ENCODE results near the gene FRAT2.
"Not testable (repeated sequence)": the region's sequence is repeated elsewhere in the genome, so short reads cannot be mapped to it uniquely, and the experiment has no call there.

The FRAT2 gene

GRCh38 chr10:97290576-97291356 lies 43.8 kb downstream of the FRAT2 start:
- not testable (repeated sequence) for DNase-seq

DNA sequence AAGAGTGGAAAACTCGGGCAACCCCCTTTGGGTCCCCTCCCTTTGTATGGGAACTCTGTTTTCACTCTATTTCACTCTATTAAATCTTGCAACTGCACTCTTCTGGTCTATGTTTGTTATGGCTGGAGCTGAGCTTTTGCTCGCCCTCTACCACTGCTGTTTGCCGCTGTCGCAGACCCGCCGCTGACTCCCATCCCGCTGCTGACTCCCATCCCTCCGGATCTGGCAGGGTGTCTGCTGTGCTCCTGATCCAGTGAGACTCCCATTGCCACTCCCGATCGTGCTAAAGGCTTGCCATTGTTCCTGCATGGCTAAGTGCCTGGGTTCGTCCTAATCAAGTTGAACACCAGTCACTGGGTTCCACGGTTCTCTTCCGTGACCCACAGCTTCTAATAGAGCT lies 44.5 kb downstream of the FRAT2 start:
- DNase-seq, result not testable (repeated sequence)
